Skeletal muscle satellite cell (primary cell): ENCODE measurements around the gene DOC2A.
"Not testable (repeated sequence)": the region's sequence is repeated elsewhere in the genome, so short reads cannot be mapped to it uniquely, and the experiment has no call there.

Experiments
- H3K27me3 ChIP-seq: 2 replicates; pipeline ENCODE4 v1.7.0; 2013; ENCODE audit warnings: low read length; ENCODE audit not compliant: control insufficient read depth, insufficient read depth
- H3K36me3 ChIP-seq: 2 replicates; pipeline ENCODE4 v1.7.0; 2013; ENCODE audit warnings: mild to moderate bottlenecking, control low read depth, low read length; ENCODE audit not compliant: insufficient read depth
- H3K4me1 ChIP-seq: 2 replicates; pipeline ENCODE4 v1.7.0; 2013; ENCODE audit warnings: low read length; ENCODE audit not compliant: control insufficient read depth, insufficient read depth
- H3K4me2 ChIP-seq: 2 replicates; pipeline ENCODE4 v1.7.0; 2013; ENCODE audit warnings: mild to moderate bottlenecking, low read length
- H3K4me3 ChIP-seq: 2 replicates; pipeline ENCODE4 v1.7.0; 2013; ENCODE audit warnings: low read length
- H3K9ac ChIP-seq: 2 replicates; pipeline ENCODE4 v1.7.0; 2013; ENCODE audit warnings: mild to moderate bottlenecking, low read depth, low read length, moderate library complexity
- H3K9me3 ChIP-seq: replicated peaks from 2 replicates; pipeline ENCODE4 v1.7.0; 2013; ENCODE audit warnings: mild to moderate bottlenecking, control low read depth, low read length

Gene DOC2A

DNA sequence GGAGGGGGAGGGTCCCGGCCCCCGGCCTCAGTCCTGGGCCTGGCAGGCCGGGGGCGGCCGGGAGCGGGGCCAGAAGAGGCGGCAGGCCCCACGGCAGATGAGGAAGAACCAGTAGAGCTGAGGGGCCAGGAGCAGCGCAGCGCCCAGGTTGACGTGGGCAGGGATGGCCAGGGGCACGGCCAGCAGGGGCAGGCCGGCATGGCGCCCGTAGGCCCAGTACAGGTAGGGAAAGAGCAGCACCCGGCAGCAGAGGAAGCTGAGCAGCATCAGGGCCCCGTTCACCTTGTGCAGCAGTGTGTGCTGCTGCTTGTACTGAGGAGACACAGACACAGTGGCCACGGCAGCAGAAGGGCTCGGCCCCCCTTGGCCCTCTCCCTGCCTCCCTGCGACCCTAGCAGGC lies 14.3 kb upstream of the DOC2A start:
- H3K4me2 ChIP-seq, result no peak overlapping the region

GRCh38 chr16:30024451-30024850 lies 13.6 kb upstream of the DOC2A start:
- Histone ChIP-seq H3K9me3 (no peaks in the 10 kb centered on the region), H3K4me3 (no peak overlapping the region), H3K4me2 (no peak overlapping the region), H3K9ac (no peak overlapping the region), H3K27me3 (peaks cover 53% of the 10 kb centered on the region), H3K4me1 (peaks cover 6% of the 10 kb centered on the region), H3K36me3 (no peaks in the 10 kb centered on the region)

More for the DNA sequence above, 14.3 kb upstream of the DOC2A start:
- peaks cover 6% of the 10 kb centered on the region for H3K4me1 ChIP-seq
- no peak overlapping the region for H3K4me3 ChIP-seq
- peaks cover 57% of the 10 kb centered on the region for H3K27me3 ChIP-seq
- H3K9me3 ChIP-seq, result no peaks in the 10 kb centered on the region
- H3K36me3 ChIP-seq, result no peaks in the 10 kb centered on the region
- no peak overlapping the region for H3K9ac ChIP-seq

DNA sequence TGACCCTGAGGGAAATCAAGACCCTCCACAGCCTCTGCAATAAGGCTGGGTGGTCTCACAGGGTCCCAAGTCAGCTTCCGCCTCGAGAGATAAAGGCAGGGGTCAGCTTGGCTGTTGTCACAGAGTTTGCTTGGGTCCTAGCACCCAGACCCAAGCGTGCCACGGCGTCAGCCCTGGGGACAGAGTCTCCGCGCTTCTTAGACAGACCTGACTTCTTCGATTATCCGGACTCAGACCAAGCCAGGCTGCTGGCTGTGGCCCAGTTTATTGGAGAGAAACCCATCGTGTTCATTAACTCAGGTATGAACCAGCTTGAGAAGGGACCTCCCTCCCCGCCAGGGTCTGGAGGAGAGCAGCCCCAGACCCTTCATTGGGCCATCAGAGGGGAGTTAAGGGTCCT lies 12.8 kb upstream of the DOC2A start:
- peaks cover 48% of the 10 kb centered on the region for H3K27me3 ChIP-seq

DNA sequence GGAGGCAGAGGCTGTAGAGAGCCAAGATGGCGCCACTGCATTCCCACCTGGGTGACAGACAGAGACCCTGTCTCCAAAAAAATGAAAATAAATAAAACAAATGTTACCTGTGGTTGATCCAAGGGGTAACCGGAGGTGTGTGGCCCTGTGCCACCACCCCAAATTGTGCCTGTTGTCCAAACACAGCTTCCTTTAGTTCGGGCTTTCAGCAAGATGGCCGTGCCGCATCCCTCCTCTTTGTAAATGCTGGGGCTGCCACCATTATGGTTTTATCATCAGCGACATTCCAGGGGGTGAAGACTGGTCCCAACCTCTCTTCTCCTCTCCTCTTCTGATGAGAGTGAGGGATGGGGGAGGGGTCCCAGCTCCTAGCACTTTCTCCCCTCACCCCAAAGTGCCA lies 12.1 kb upstream of the DOC2A start, which contains the start of gene C16orf92:
C16orf92 (plus strand) TSS at position 312 of the 400 bp plus-strand sequence. CDS start 143 bp downstream, outside the sequence.
- H3K4me3 ChIP-seq, result no peak within 1 kb of the TSS
- no peaks in the 10 kb centered on the region for H3K9me3 ChIP-seq
- H3K9ac ChIP-seq, result no peak within 1 kb of the TSS
- no peaks in the 10 kb centered on the region for H3K36me3 ChIP-seq
- peaks cover 6% of the 10 kb centered on the region for H3K4me1 ChIP-seq
- H3K27me3 ChIP-seq, result peaks cover 41% of the 10 kb centered on the region
- H3K4me2 ChIP-seq, result no peak within 1 kb of the TSS

More for the DNA sequence above, 12.8 kb upstream of the DOC2A start:
- H3K4me3 ChIP-seq, result no peak overlapping the region
- no peak overlapping the region for H3K4me2 ChIP-seq
- no peak overlapping the region for H3K9ac ChIP-seq
- H3K9me3 ChIP-seq, result no peaks in the 10 kb centered on the region
- H3K4me1 ChIP-seq, result peaks cover 6% of the 10 kb centered on the region
- H3K36me3 ChIP-seq, result no peaks in the 10 kb centered on the region

- no peak overlapping the region for H3K4me3 ChIP-seq
- H3K4me1 ChIP-seq, result peaks cover 6% of the 10 kb centered on the region
- no peaks in the 10 kb centered on the region for H3K36me3 ChIP-seq
- H3K27me3 ChIP-seq, result peaks cover 23% of the 10 kb centered on the region
- H3K4me2 ChIP-seq, result no peak overlapping the region
- no peaks in the 10 kb centered on the region for H3K9me3 ChIP-seq
- H3K9ac ChIP-seq, result no peak overlapping the region
These were observed 7.9 kb upstream of the DOC2A start for GRCh38 chr16:30018731-30019158.

GRCh38 chr16:30017937-30018336 lies 7.1 kb upstream of the DOC2A start:
- H3K36me3 ChIP-seq, H3K4me3 ChIP-seq, H3K9me3 ChIP-seq, H3K9ac ChIP-seq, H3K4me2 ChIP-seq, H3K4me1 ChIP-seq: not testable (repeated sequence)
- H3K27me3 ChIP-seq, result peaks cover 16% of the 10 kb centered on the region

- Histone ChIP-seq H3K36me3 (no peaks in the 10 kb centered on the region), H3K9ac (no peak overlapping the region), H3K4me3 (no peak overlapping the region), H3K4me2 (no peak overlapping the region), H3K9me3 (no peaks in the 10 kb centered on the region), H3K27me3 (peaks cover 16% of the 10 kb centered on the region), H3K4me1 (peaks cover 6% of the 10 kb centered on the region)
These were observed 6.4 kb upstream of the DOC2A start for GRCh38 chr16:30017277-30017656.

GRCh38 chr16:30016555-30017276 lies 5.9 kb upstream of the DOC2A start:
- H3K4me2 ChIP-seq, result no peak overlapping the region
- H3K4me1 ChIP-seq, result peaks cover 6% of the 10 kb centered on the region
- H3K4me3 ChIP-seq, result no peak overlapping the region
- peaks cover 21% of the 10 kb centered on the region for H3K27me3 ChIP-seq
- no peaks in the 10 kb centered on the region for H3K9me3 ChIP-seq
- H3K36me3 ChIP-seq, result no peaks in the 10 kb centered on the region
- no peak overlapping the region for H3K9ac ChIP-seq

- peaks cover 23% of the 10 kb centered on the region for H3K27me3 ChIP-seq
- H3K36me3 ChIP-seq, H3K9me3 ChIP-seq, H3K4me3 ChIP-seq, H3K4me2 ChIP-seq, H3K4me1 ChIP-seq, H3K9ac ChIP-seq: not testable (repeated sequence)
These were observed 4.6 kb upstream of the DOC2A start for GRCh38 chr16:30015450-30015849.

GRCh38 chr16:30012598-30012997 lies 1.8 kb upstream of the DOC2A start:
- not testable (repeated sequence) for H3K9ac ChIP-seq

GRCh38 chr16:30011714-30012504 lies 1.1 kb upstream of the DOC2A start:
- H3K36me3 ChIP-seq, result no peaks in the 10 kb centered on the region
- no peak overlapping the region for H3K4me3 ChIP-seq

More at GRCh38 chr16:30012598-30012997, 1.8 kb upstream of the DOC2A start:
- not testable (repeated sequence) for H3K4me3 ChIP-seq, H3K4me1 ChIP-seq, H3K9me3 ChIP-seq, H3K4me2 ChIP-seq, H3K36me3 ChIP-seq
- peaks cover 35% of the 10 kb centered on the region for H3K27me3 ChIP-seq

More at GRCh38 chr16:30011714-30012504, 1.1 kb upstream of the DOC2A start:
- peaks cover 6% of the 10 kb centered on the region for H3K4me1 ChIP-seq
- no peak overlapping the region for H3K4me2 ChIP-seq
- H3K9me3 ChIP-seq, result no peaks in the 10 kb centered on the region
- H3K9ac ChIP-seq, result no peak overlapping the region
- H3K27me3 ChIP-seq, result peaks cover 39% of the 10 kb centered on the region
